NCI-H146 treated with DMSO at 0.1 percent for 48 hours (cell line): Measurements from ENCODE around the gene NIPAL4.

Experiments
- DNase-seq: peaks from one replicate; lab custom pipeline; 2025; ENCODE audit not compliant: unreplicated experiment; lab: John Stamatoyannopoulos, UW

The NIPAL4 gene

GRCh38 chr5:157484768-157485167 is 24.8 kb downstream of the NIPAL4 start:
- DNase-seq = no peak

GRCh38 chr5:157485340-157485739 is 25.3 kb downstream of the NIPAL4 start:
- DNase-seq = no peak

GRCh38 chr5:157485811-157486210 is 25.8 kb downstream of the NIPAL4 start:
- DNase-seq = no peak

GRCh38 chr5:157486221-157486681 is 26.2 kb downstream of the NIPAL4 start:
- DNase-seq = no peak

- no peak for DNase-seq
Measured at GRCh38 chr5:157486861-157487260, 26.8 kb downstream of the NIPAL4 start.

- DNase-seq = no peak
Measured at GRCh38 chr5:157487358-157487757, 27.3 kb downstream of the NIPAL4 start.

GRCh38 chr5:157491471-157491995 is 31.5 kb downstream of the NIPAL4 start:
- DNase-seq = no peak

- DNase-seq = no peak
Measured at GRCh38 chr5:157492886-157493285, 32.9 kb downstream of the NIPAL4 start.

GRCh38 chr5:157494178-157494832 is 34.3 kb downstream of the NIPAL4 start:
- DNase-seq = no peak

- no peak for DNase-seq
Measured at GRCh38 chr5:157496864-157497263, 36.9 kb downstream of the NIPAL4 start.

GRCh38 chr5:157497875-157498611 is 38.0 kb downstream of the NIPAL4 start:
- no peak for DNase-seq

- no peak for DNase-seq
Measured at GRCh38 chr5:157502143-157502647, 42.2 kb downstream of the NIPAL4 start.

- DNase-seq = no peak
Measured at GRCh38 chr5:157504053-157504452, 44.0 kb downstream of the NIPAL4 start.

- no peak for DNase-seq
Measured at GRCh38 chr5:157505496-157505895, 45.5 kb downstream of the NIPAL4 start.

GRCh38 chr5:157506066-157506590 is 46.1 kb downstream of the NIPAL4 start:
- DNase-seq = no peak

GRCh38 chr5:157506981-157507780 is 47.2 kb downstream of the NIPAL4 start:
- no peak for DNase-seq

GRCh38 chr5:157509093-157509492 is 49.1 kb downstream of the NIPAL4 start:
- no peak for DNase-seq

GRCh38 chr5:157509587-157509986 is 49.6 kb downstream of the NIPAL4 start:
- DNase-seq = no peak

GRCh38 chr5:157510682-157511081 is 50.7 kb downstream of the NIPAL4 start:
- DNase-seq = no peak

GRCh38 chr5:157511651-157512644 is 51.9 kb downstream of the NIPAL4 start:
- DNase-seq = no peak
